DMS79 (cell line): ENCODE measurements around the gene TCF7L1.
A peak's percentile ranks its signal among the peaks of the same experiment; 100 is the strongest.

Experiments used
- DNase-seq: peaks from one replicate; lab custom pipeline; 2025; lab: John Stamatoyannopoulos, UW

Gene TCF7L1

DNA sequence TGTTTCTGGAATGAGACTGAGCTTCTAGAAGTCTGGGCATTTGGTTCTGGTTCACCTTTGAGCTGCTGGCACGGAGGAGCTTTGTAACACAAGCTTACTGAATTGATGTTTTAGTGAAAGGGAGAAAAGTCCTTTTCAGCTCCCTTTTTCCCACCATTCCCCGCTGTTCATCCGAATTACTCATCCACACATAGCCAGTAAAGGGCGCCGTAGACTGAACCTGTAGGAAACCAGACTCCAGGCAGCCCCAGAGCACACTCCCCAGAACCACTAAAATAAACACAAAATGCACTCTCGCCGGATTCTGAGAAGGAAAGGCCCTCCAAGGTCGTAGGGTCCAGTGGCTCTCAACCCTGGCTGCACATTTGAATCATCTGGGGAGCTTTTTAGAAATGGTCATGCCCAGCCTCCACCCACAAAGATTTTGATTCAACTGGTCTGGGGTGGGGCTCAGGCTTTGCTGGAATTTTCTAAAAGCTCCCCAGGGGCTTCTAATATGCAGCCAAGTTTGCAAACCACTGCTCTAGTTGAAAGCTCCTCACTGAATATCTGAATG lies 29.6 kb downstream of the TCF7L1 start:
- no peak for DNase-seq

DNA sequence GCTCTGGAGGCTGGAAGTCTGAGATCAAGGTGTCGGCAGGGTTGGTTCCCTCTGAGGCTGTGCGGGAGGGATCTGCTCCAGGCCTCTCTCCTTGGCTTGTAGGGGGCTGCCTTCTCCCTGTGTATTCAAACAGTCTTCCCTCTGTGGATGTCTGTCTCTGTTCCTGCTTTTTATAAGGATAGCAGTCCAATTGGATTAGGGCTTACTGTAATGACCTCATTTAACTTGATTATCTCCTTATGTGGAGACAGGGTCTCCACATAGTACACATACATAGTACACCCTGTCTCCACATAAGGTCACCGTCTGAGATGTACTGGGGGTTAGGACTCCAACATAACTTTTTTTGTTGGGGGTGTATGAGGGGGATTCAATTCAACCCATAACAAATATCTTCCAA lies 30.5 kb downstream of the TCF7L1 start:
- DNase-seq: no peak

DNA sequence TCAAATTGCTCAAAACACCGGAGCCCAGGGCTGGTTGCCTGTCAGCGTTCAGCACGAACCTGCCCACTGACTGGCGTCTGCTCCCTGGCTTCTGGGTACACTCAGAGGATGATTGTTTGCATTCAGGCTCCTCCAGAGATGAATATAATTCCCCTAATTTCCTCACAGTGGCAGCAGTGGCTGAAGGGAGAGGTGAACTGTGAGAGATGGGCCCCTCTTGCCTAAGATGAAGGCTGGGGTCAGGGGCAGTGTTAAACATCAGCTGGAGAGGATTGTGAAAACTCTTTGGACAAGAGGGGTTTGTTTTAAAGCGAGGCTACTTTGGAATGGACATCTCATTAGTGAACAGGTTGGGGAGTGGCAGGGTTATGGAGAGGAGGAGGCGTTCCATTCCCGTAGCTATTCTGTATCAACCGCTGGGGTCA lies 31.0 kb downstream of the TCF7L1 start:
- no peak for DNase-seq

DNA sequence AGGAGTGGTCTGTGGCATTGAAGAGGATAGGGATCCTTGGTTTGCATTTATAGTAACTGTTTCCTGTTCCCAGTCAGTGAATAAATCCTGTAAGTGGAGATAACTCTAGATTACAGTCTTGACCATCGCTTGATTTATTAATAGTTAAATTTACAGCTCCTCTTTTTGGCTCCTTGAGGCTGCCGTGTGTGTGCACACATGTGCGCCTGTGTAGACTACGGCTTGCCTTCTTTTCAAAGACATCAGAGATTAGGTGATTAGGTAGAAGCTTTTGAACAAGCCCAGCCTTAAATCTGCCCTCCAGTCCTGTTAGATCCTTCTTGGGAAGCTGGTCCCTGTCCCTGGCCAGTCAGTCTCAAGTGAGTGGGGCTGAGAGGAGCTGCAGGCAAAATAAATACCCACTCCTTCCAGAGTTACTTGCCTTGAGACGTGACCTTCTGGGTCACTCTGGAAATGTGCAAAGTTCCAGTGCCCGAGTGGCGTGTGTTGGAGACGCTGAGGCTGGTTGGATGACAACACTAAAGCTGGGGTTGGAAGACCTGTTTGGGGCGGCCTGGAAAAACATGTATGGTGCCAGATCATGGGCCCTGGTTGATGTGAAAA lies 32.0 kb downstream of the TCF7L1 start:
- no peak for DNase-seq

DNA sequence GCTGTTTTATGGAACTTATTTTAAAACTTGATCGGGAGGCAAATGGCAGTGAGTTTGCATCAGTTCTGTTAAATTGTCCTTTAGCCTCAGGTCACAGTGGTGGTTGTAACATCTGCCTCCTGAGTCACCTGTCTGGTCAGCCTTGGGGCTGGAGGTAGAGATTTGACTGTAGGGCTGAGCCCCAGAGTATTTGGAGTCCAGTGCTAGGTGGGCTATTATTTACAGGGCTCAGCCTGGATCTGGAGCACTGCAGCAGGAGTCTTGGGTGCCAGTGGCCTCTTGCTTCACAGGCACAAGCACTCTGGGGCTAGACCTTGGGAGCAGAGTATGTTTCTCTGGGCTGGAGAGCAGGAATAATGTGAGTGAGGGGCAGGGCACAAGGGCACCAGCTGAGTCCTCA lies 32.8 kb downstream of the TCF7L1 start:
- DNase-seq: no peak

DNA sequence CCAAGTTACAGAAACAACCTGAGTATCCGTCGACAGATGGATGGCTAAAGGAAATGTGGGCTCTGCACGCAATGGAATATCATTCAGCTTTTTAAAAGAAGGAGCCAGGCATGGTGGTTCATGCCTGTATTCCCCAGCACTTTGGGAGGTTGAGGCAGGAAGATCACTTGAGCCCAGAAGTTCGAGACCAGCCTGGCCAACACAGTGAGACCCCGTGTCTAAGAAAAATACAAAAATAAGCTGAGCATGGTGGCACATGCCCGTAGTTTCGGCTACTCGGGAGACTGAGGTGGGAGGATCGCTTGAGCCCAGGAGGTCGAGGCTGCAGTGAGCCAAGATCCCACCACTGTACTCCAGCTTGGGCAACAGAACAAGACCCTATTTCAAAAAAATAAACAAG lies 34.3 kb downstream of the TCF7L1 start:
- no peak for DNase-seq

DNA sequence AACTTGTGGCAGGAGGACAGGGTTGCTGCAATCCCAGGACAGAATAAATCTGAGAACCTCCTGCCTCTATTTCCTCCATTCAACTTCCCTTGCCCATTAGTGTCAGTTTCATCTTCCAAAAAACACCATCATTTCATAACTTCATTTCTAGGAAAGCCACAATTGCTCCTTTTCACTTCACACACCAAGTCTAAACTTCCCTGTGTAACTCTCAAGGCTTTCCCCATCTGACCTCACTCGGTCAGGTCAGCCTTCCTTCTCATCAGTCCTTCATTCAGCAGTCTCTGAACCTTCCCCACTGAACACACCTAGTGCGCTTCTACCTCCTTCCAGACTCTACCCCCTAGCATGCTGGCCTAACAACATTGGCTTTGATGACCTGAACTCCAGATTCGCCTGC lies 35.8 kb downstream of the TCF7L1 start:
- DNase-seq: no peak

DNA sequence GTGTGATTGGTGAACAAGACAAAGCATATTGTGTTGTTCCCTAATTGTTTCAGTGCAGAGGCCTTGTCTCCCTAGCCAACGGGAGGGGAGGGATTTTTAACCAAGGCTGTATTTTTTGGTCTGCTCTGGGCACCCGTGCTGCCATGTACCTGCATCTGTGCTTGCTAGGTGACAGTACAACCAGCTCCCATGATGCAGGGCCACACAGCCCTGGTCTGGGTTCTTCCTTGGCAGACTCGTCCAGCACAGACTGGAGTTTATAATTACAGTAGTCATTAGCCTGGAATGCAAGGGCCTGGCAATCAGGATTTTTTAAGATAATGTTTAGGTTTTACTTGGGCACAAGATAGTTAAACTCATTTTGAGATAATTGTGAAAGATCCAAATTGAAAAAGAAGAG lies 36.4 kb downstream of the TCF7L1 start:
- DNase-seq: no peak

DNA sequence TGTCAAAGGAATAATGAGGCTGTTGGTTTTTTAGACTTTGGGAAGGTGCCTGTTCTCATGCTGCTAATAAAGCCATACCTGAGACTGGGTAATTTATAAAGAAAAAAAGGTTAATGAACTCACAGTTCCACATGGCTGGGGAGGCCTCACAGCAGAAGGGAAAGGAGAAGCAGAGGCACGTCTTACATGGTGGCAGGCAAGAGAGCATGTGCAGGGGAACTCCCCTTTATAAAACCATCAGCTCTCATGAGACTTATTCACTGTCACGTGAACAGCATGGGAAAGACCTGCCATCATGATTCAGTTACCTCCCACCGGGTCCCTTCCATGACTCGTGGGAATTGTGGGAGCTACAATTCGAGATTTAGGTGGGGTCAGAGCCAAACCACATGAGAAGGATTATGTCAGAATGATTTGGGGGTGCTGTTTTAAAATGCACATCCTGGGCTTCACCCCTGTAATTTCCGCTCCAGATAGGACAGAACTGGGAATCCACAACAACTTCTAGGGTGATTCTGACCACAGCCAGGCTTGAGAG lies 37.8 kb downstream of the TCF7L1 start:
- DNase-seq: no peak

DNA sequence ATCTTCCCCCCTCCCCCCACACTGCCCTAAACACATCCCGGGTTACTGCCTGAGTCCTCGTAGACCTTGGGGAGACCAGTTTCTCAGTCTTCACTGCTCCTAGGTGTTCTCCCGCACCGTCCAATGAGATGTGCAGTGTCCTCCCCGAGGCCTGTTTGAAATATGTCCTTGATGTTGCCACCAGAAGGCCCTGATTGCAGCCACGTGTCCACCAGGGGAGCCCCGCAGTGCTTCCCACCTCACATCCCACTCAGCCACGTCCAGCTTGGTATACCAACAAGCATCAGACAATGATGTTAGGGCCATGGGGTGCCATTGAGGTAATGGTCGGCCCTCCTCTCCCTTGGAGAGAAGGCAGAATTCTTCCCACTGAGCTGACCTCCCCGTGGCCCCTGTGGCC lies 38.7 kb downstream of the TCF7L1 start:
- no peak for DNase-seq

DNA sequence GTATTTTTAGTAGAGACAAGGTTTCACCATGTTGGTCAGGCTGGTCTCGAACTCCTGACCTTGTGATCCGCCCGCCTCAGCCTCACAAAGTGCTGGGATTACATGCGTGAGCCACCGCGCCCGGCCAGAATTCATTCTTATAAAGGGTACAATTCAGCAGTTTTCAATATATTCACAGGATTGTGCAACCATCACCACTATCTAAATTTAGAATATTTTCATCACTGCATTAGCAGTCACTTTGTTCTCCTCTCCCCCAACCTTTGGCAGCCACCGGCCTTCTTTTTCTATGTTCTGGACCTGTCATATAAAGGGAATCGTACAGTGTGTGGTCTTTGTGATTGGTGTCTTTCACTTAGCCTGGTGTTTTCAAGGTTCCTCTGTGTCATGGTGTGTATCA lies 40.7 kb downstream of the TCF7L1 start:
- DNase-seq: no peak

DNA sequence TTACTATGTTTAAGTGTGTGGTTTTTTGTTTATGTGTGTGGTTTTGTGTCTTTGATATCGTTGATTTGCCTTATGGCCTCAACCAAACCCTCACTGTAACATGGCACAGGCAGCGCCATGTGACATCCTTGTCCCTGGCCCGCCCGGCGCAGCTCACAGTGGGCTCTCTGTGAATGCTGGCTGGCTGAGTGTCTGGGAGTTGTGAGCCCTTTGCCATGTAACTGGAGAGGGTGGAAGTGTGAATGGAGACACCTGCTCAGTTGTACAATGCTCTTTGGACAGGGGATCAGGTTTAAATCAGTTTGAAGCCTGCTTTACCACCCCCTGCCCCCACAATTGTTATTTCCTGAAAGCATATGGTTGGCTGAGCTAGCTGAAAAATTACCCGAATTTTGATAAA lies 41.8 kb downstream of the TCF7L1 start:
- DNase-seq: no peak

DNA sequence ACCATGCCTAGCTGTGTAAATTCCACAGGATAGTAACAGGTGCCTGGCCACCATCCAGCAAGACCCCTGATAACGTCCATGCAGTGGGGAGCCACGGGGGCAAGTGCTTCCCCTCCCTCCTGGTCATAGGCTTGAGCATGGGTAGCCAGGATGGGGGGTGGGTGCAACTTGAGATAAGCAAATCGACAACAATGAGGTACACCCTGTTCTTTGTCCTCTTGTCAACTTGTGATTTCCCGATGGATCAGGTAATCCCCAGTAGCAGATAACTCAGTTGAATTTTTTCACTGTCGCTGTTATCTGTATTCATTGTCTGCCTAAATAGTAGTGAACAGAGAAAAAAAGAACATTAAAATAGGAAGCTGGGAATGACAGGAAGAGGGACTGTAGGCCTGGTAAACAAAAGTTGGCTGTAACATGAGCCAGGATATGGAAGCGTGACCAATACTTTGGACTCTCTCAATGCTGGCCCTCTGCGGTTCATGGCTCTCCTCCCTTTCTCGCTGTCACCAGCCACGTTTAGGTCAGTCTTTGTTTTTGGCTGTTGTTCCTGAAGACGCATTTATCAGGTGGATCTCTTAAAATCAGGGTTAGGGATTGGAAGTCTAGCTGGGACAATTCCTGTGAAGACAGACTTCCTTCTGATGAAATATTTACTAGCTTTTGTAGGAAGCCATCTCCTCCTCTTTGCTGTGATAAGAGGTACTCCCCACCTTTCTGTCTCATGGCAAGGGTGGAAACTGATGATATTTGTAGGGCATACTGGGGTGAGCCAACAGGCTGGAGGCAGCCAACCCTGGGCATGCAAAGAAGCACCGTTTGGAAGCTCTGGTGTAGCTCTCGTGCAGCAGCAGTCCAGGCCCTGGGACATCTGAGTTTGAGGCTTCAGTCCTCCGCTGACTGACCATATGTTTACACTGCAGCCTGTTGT lies 42.4 kb downstream of the TCF7L1 start:
- peak; percentile 7 for DNase-seq

DNA sequence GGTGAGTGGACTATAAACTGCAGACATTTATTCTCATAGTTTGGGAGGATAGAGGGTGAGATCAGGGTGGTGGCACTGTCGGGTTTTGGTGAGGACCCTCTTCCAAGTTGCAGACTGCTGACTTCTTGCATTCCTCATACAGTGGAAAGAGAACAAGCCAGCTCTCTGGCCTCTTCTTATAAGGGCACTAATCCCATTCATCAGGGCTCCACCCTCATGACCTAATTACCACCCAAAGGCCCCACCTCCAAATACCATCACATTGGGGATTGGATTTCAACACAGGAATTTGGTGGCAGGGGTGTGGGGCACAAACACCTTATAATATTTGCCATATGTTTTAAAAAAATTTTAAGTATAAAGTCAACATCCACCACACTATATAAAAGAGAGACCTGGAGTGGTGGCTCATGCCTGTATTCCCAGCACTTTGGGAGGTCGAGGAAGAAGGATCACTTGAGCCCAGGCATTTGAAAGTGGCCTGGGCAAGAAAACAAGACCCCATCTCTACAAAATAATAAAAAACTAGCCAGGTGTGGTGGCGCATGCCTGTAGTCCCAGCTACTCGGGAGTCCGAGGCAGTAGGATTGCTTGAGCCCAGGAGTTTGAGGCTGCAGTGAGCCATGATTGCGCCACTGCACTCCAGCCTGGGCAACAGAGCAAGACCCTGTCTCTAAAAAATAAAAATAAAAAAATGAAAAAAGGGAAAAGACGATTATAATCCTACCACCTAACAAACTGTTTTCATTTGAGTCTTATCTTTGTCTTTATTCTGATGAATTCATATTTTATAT lies 44.0 kb downstream of the TCF7L1 start:
- no peak for DNase-seq

DNA sequence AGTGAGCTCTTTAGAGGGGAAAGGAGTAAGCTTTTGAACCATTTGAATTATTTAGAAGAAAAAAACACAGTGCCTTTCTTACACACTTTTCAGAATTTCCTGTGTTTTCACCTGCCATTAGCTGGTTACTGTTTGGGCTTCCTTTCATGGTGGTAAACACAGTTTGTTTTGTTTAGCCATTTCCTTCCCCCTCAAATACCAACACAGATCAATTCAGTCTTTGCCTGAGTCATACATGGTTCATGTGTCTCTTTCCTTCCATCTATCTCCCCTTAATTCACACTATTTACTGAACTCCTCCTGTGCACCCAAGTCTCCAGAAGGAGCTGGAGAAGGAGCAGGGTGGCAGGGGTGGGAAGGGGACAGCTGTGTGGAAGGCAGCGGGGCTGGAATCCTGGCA lies 45.0 kb downstream of the TCF7L1 start:
- no peak for DNase-seq

DNA sequence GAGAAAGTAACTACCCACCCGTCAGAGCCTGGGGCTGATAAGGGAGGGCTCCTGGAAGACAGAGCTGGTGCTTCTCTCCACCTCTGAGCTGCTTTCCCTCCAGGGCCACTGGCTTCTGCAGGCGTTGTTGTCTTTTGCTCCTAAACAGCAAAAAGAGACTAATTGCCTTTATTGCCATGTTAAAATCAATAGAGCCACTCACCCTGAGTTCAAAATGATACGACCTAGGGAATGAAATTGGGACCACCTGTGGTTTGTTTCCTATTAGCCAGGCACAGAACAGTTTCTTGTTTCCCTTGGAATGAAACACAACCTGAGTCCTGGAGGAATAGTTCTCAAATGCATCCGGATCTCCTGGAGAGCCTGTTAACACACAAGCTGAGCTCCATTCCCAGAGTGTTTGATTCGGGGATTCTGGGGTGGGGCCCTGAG lies 45.8 kb downstream of the TCF7L1 start:
- DNase-seq: no peak

DNA sequence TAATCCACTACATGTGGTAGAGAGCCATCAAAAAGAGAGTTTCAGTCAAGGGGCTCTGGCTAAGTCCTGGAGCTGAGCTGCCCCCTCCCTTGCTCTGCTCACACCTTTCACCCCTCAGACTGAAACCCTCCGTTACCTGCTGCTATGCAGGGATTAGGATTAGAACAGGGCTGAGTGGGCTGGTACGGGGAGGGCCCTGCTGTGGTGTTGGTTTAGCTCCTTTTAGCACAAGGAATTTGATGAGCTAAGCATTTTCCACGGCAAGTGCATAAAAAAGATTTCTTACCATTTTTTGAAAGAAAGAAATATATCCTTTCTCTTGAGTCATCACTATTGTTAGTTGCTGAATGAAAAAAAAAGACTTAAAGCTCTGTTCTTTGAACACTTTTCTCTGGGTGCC lies 46.3 kb downstream of the TCF7L1 start:
- no peak for DNase-seq

DNA sequence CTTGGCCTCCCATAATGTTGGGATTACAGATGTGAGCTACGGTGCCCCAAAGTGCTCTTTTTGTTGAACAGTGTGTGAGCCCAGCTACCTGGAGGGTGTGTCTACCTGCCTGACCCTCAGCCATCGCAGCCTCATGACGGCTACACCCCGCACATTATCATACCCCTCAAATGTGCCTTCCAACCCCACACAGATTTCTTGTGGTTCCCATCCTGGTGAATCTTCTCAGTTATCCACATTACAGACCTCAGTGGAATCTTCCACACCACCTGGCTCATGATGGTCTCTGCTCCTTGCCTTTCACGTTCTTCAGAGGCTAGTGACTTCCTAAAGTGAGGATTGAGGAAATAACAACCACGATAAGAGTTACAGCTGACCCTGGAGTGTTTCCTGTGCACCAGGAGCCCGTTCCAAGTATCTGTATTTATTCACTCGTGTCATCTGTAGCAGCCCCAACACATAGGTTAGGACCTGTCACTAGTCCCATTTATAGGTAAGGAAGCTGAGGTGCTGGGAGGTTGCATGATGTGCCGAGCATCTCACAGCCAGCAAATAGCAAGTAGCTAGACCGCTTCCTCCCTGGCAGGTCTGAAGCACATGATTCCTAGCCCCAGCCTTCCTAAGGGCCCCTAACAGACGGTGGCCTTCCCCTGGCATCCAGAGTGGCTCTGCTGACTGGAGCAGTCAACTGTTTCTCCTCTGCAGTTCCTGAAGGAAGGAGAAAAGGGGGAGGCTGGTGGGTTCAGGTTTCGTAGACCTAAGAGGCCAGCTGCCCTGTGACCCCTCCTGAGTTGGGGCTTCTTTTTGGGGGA lies 47.3 kb downstream of the TCF7L1 start:
- DNase-seq: no peak

DNA sequence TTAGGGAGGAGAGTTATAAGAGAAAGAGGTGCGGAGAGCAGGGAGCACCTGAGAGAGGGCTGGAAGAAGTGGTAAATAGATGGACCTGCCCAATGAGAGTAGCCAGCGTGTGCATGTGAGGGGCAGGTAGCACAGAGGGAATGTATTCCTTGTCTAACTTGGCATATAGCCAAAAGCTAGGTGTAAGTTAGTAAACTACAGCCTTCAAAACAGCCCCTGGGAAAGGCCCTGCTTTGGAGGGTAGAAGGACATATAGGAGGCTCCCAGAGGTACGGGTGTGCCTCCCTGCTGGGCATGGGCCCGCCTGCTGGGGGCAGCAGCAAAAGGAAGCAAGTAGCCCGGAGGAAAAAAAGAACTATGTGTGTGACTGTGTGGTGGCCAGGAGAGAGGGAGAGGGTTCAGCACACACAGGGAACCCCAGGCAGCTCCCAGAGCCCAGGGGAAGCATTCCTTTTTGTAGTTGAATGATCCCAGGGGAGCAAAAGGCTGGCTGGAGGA lies 48.0 kb downstream of the TCF7L1 start:
- peak; percentile 3 for DNase-seq

DNA sequence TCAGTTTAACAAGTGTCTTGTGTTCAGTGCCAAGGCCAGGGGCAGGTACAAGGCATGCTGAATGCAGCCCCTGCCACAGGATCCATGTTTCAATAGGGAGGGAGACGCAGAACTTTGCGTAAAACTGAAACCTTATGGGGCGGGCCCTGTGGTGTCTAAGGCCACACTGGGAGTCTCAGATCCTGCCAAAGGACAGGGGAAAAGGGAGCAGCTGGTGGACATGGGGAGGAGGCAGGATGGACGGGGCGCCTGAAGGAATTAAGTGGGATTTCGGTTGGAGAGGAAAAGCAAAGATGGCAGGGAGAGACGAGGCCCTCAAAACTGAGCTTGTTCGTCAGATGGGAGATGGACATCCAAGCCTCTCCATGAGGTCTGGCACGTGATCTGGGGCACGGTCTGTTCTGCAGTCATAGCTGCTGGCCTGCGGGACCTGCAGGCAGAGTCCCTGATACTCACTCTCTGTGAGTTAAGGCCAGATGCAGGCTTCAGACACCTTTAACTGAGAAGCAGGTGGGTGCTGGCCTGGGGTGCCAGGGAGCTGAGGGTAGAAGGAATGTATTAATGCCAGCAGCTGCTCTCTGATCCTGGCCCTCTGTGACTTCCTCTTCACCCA lies 48.8 kb downstream of the TCF7L1 start:
- DNase-seq: no peak

DNA sequence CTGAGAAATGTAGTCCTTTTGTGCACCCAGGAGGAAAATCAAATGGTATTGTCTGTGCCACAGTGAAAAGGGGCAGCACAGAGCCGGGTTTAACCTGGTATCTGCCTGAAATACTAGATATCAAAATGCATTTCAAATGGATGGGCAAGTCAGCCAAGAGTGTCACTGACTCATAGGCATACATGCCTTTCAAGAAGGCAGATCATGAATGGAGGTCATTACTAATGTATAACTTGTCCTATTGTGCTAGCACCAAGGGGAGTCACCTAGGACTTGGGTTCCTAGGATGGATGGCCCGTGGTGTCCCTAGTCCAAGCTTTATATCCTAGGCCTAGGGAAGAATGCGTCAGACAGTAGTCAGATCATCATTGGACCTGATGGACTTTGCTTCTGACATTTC lies 49.9 kb downstream of the TCF7L1 start:
- DNase-seq: no peak
